IPS-NIHi7 (cell line): Measurements from ENCODE around the gene TMEM205.
"Not testable (repeated sequence)": the region's sequence is repeated elsewhere in the genome, so short reads cannot be mapped to it uniquely, and the experiment has no call there.

ENCODE experiments used
- DNase-seq: peaks from one replicate; pipeline ENCODE4 v3.0.0; 2012; ENCODE audit warnings: mixed read lengths; ENCODE audit errors: extremely low spot score

The TMEM205 gene

GRCh38 chr19:11339254-11340098 is 6.6 kb downstream of the TMEM205 start, which contains the start of gene RAB3D:
RAB3D (minus strand) TSS chr19:11339657; CDS start chr19:11337399, 2,258 bp downstream.
- DNase-seq = peak; percentile 100

- no peak for DNase-seq
Observed at GRCh38 chr19:11338569-11339253, 7.4 kb downstream of the TMEM205 start.

GRCh38 chr19:11338121-11338520 is 7.9 kb downstream of the TMEM205 start:
- no peak for DNase-seq

- DNase-seq = no peak
Observed at GRCh38 chr19:11337080-11337479, 9.0 kb downstream of the TMEM205 start.

GRCh38 chr19:11335449-11336146 is 10.5 kb downstream of the TMEM205 start:
- no peak for DNase-seq

GRCh38 chr19:11333838-11334237 is 12.2 kb downstream of the TMEM205 start:
- DNase-seq = not testable (repeated sequence)

- no peak for DNase-seq
Observed at GRCh38 chr19:11332822-11333221, 13.2 kb downstream of the TMEM205 start.

- no peak for DNase-seq
Observed at GRCh38 chr19:11331502-11331901, 14.6 kb downstream of the TMEM205 start.

GRCh38 chr19:11330127-11330526 is 15.9 kb downstream of the TMEM205 start:
- DNase-seq = no peak

- DNase-seq = no peak
Observed at GRCh38 chr19:11325544-11325943, 20.5 kb downstream of the TMEM205 start.

- no peak for DNase-seq
Observed at GRCh38 chr19:11324748-11325389, 21.2 kb downstream of the TMEM205 start.

GRCh38 chr19:11324079-11324661 is 21.9 kb downstream of the TMEM205 start:
- DNase-seq = no peak

- no peak for DNase-seq
Observed at GRCh38 chr19:11323601-11324078, 22.4 kb downstream of the TMEM205 start.

- no peak for DNase-seq
Observed at GRCh38 chr19:11322269-11323024, 23.6 kb downstream of the TMEM205 start.

GRCh38 chr19:11321191-11322126 is 24.6 kb downstream of the TMEM205 start:
- no peak for DNase-seq

- DNase-seq = not testable (repeated sequence)
Observed at GRCh38 chr19:11320278-11320995, 25.6 kb downstream of the TMEM205 start.

GRCh38 chr19:11306337-11306736 is 39.7 kb downstream of the TMEM205 start:
- DNase-seq = no peak

- no peak for DNase-seq
Observed at GRCh38 chr19:11304936-11305335, 41.1 kb downstream of the TMEM205 start.

GRCh38 chr19:11300811-11301120 is 45.3 kb downstream of the TMEM205 start:
- no peak for DNase-seq
